B cell (primary cell): ENCODE measurements around the gene TTLL6. TPM values are rescaled to one million over a fixed set of nuclear protein-coding genes. Genes with fewer than 3 reads are reported as not detected.

ENCODE experiments used
- ATAC-seq: fragments of 200-7000 bp; cut with Tn5 transposase; one replicate; pipeline ENCODE4 v1.10.0; 2021; ENCODE audit warnings: low read depth, mild to moderate bottlenecking, moderate number of reproducible peaks, moderate library complexity
- CTCF ChIA-PET: fragments of 350-600 bp; sonication (Branson Sonifier 250); formaldehyde crosslinking; loops from one replicate; lab custom pipeline; 2021; ENCODE audit warnings: antibody characterized with exemption, inconsistent platforms; lab: Charles Lee
- POLR2A ChIA-PET: fragments of 350-600 bp; sonication (Branson Sonifier 250); formaldehyde crosslinking; loops from one replicate; lab custom pipeline; 2021; ENCODE audit warnings: antibody characterized with exemption; lab: Charles Lee
- DNase-seq: peaks from one replicate; pipeline ENCODE4 v3.0.0; 2013
- H2AFZ ChIP-seq: 2 replicates; pipeline ENCODE4 v1.6.1; 2012; ENCODE audit warnings: mild to moderate bottlenecking, low read depth, low read length; ENCODE audit not compliant: insufficient read depth, poor library complexity, severe bottlenecking
- H3K27ac ChIP-seq, 2 donors: 1 replicate in 1 of 2; 2 replicates in 1 of 2; pipeline ENCODE4 v1.5.1; 2012 to 2013; ENCODE audit warnings: low read length in 2 of 2, mild to moderate bottlenecking in 2 of 2, moderate library complexity in 1 of 2
- H3K27me3 ChIP-seq, 4 experiments: fragments of 200-600 bp in 1 of 4; sonication (generic) in 1 of 4; replicated peaks in 1 of 4; 1 replicate in 2 of 4; 2 replicates in 2 of 4; pipeline versions ENCODE4 v1.6.1 to v1.7.0; 2013 to 2016; ENCODE audit warnings: low read length in 3 of 4, mild to moderate bottlenecking in 2 of 4, mixed read lengths in 1 of 4, moderate library complexity in 1 of 4; ENCODE audit not compliant: insufficient read depth in 4 of 4, control insufficient read depth in 3 of 4; ENCODE audit errors: control extremely low read depth in 1 of 4
- H3K36me3 ChIP-seq, 2 experiments: replicated peaks in 1 of 2; 1 replicate in 1 of 2; 2 replicates in 1 of 2; pipeline versions ENCODE4 v1.6.1 to v1.7.1; 2013; ENCODE audit warnings: low read length in 1 of 2; ENCODE audit not compliant: insufficient read depth in 2 of 2, control insufficient read depth in 1 of 2; ENCODE audit errors: control extremely low read depth in 1 of 2, extremely low read depth in 1 of 2
- H3K4me1 ChIP-seq, 2 donors: fragments of 200-600 bp in 1 of 2; sonication (generic) in 1 of 2; 1 replicate in 1 of 2; 2 replicates in 1 of 2; pipeline versions ENCODE4 v1.5.1 to v1.6.1; 2013 to 2017; ENCODE audit warnings: low read length in 2 of 2; ENCODE audit not compliant: control insufficient read depth in 2 of 2, insufficient read depth in 2 of 2
- H3K4me2 ChIP-seq: replicated peaks from 2 replicates; pipeline ENCODE3; 2012; ENCODE audit warnings: mild to moderate bottlenecking, low read depth, low read length; ENCODE audit not compliant: poor library complexity, severe bottlenecking
- H3K4me3 ChIP-seq, 5 experiments: fragments of 200-600 bp in 1 of 5; sonication (generic) in 1 of 5; 1 replicate in 3 of 5; 2 replicates in 2 of 5; pipeline versions ENCODE4 v1.5.1 to v1.7.0; 2011 to 2016; ENCODE audit warnings: low read length in 4 of 5, mild to moderate bottlenecking in 4 of 5, low read depth in 2 of 5, control low read depth in 1 of 5, moderate library complexity in 1 of 5; ENCODE audit not compliant: insufficient read depth in 1 of 5; ENCODE audit errors: control extremely low read depth in 1 of 5, extremely low read depth in 1 of 5
- H3K79me2 ChIP-seq: fragments of 200-600 bp; sonication (generic); one replicate; pipeline ENCODE4 v1.6.0; 2016; ENCODE audit warnings: low read length; ENCODE audit not compliant: control insufficient read depth, insufficient read depth
- H3K9ac ChIP-seq: fragments of 200-600 bp; sonication (generic); 2 replicates; pipeline ENCODE4 v1.6.1; 2017; ENCODE audit warnings: mild to moderate bottlenecking, low read length, moderate library complexity
- H3K9me3 ChIP-seq, 3 donors: one replicate each; pipeline versions ENCODE4 v1.6.1 to v1.7.1; 2013; ENCODE audit warnings: low read length in 2 of 3; ENCODE audit not compliant: control insufficient read depth in 2 of 3, insufficient read depth in 1 of 3; ENCODE audit errors: control extremely low read depth in 1 of 3
- H4K20me1 ChIP-seq: 2 replicates; pipeline ENCODE4 v1.6.0; 2012; ENCODE audit warnings: mild to moderate bottlenecking, low read length; ENCODE audit not compliant: insufficient read depth, control insufficient read depth, poor library complexity, severe bottlenecking
- H3K27ac Mint-ChIP-seq: one replicate; pipeline ENCODE4 v1.8.0; 2021; ENCODE audit warnings: mixed read lengths
- H3K27me3 Mint-ChIP-seq: one replicate; pipeline ENCODE4 v1.8.0; 2021; ENCODE audit warnings: mixed read lengths
- H3K4me1 Mint-ChIP-seq: one replicate; pipeline ENCODE4 v1.8.0; 2021; ENCODE audit warnings: mixed read lengths
- H3K4me3 Mint-ChIP-seq: one replicate; pipeline ENCODE4 v1.8.0; 2021; ENCODE audit warnings: mixed read lengths
- H3K9me3 Mint-ChIP-seq: one replicate; pipeline ENCODE4 v1.8.0; 2022; ENCODE audit warnings: mixed read lengths; ENCODE audit not compliant: insufficient read depth
- CTCF ChIP-seq: fragments of 200-600 bp; IDR thresholded peaks from one replicate; pipeline ENCODE4 v1.8.0; 2022; ENCODE audit warnings: antibody characterized with exemption, mild to moderate bottlenecking
- EZH2 ChIP-seq: IDR thresholded peaks from 2 replicates; pipeline ENCODE4 v1.6.1; 2012; ENCODE audit warnings: borderline replicate concordance, low read depth, mild to moderate bottlenecking, moderate library complexity, low read length; ENCODE audit not compliant: insufficient read depth, poor library complexity, severe bottlenecking
- WGBS: methylation state at CpG from one replicate; pipeline ENCODE4 v1.1.5; 2013; ENCODE audit warnings: missing lambda C conversion rate; ENCODE audit not compliant: insufficient coverage; 5-methylcytosine and 5-hydroxymethylcytosine counted together
- intact Hi-C: fragments of 100-400 bp; cut with micrococcal nuclease; formaldehyde crosslinking; loops from one replicate; pipeline ENCODE4 v1.10.0; 2022
- polyA plus RNA-seq: library from polyadenylated mRNA; depleted of rRNA; stranded (reverse); fragments of >200 nt; gene quantifications from 2 replicates; pipeline ENCODE4 v1.2.3, GENCODE V29; 2012
- small RNA-seq: library from RNA; depleted of rRNA; stranded (forward); fragments of <200 nt; gene quantifications from one replicate; pipeline ENCODE3, GENCODE V24; 2012; ENCODE audit warnings: low replicate concordance, low read depth; ENCODE audit not compliant: insufficient read length
- total RNA-seq, 2 donors: library from RNA; stranded (reverse); fragments of 120-200 nt in 1 of 2; gene quantifications; 1 replicate in 1 of 2; 2 replicates in 1 of 2; pipeline versions ENCODE4 v1.2.3 to v1.2.4, GENCODE V29; 2013 to 2022

TTLL6 gene
- total and polyA plus RNA-seq, 2 donors (not counting 1 experiment from before 2014, with no cell fraction given) = not detected

- ChIA-PET POLR2A (no interaction called here), CTCF (interaction anchor here (0.9 kb wide), 1 partner anchor 8 kb away, joined by 3 read pairs; no protein-coding TSS in a partner anchor)
- Mint-ChIP-seq H3K4me1 (peaks cover 14% of the 10 kb centered on the region), H3K27me3 (peaks cover 59% of the 10 kb centered on the region), H3K9me3 (no peaks in the 10 kb centered on the region), H3K27ac (no peak overlapping the region), H3K4me3 (no peak overlapping the region)
- Histone ChIP-seq H3K4me2 (no peak overlapping the region), H2AFZ (no peak overlapping the region), H3K4me3 (no peak overlapping the region), H3K36me3 (no peaks in the 10 kb centered on the region), H3K4me1 (peaks cover 17 to 19% of the 10 kb centered on the region in 2 donors), H3K79me2 (no peaks in the 10 kb centered on the region), H4K20me1 (no peaks in the 10 kb centered on the region), H3K9ac (no peak overlapping the region), H3K9me3 (peaks cover 0 to 33% (median 9%) of the 10 kb centered on the region in 3 donors), H3K27ac (no peak overlapping the region), H3K27me3 (peaks cover 0 to 73% (median 55%) of the 10 kb centered on the region in 4 experiments)
- intact Hi-C loops = no loop called here
- DNase-seq = no peak
- 34% methylated on average over 2 of the region's 5 CpGs for WGBS
- TF ChIP-seq CTCF (no peak), EZH2 (no peak)
- ATAC-seq = no peak
Observed at GRCh38 chr17:48715496-48716399, 101.3 kb downstream of the TTLL6 start.

Small RNA genes lying within 50 kb of the gene (small RNA-seq; reads per million reads assigned to genes)
- not detected for gene COX6B1P2
- not detected for gene MIR3185
- not detected for gene RF02132
- gene RF02133 = not detected
- gene RN7SL125P = not detected

Other genes with a start within 250 kb of the TTLL6 start
- 1.5 and 1.7 TPM in 2 replicates for gene HOXB4, start 238.9 kb downstream of the TTLL6 start, total RNA-seq
- gene HOXB4, start 238.9 kb downstream of the TTLL6 start, polyA plus RNA-seq = 0.32 and 0.85 TPM in 2 replicates
- 3.4 and 4.0 TPM in 2 replicates for gene HOXB3, start 227.0 kb downstream of the TTLL6 start, total RNA-seq
- gene HOXB3, start 227.0 kb downstream of the TTLL6 start, polyA plus RNA-seq = 1.4 and 3.0 TPM in 2 replicates
- gene HOXB5, start 223.4 kb downstream of the TTLL6 start, total RNA-seq = not detected in 2 replicates
- not detected in 2 replicates for gene HOXB5, start 223.4 kb downstream of the TTLL6 start, polyA plus RNA-seq
- not detected in 2 replicates for gene HOXB6, start 212.2 kb downstream of the TTLL6 start, total RNA-seq
- gene HOXB6, start 212.2 kb downstream of the TTLL6 start, polyA plus RNA-seq = 0.10 TPM in 1 of 2 replicates, not detected in the other
- gene HOXB7, start 206.2 kb downstream of the TTLL6 start, total RNA-seq = 0.36 and 1.3 TPM in 2 replicates
- gene HOXB7, start 206.2 kb downstream of the TTLL6 start, polyA plus RNA-seq = 0.25 TPM in 1 of 2 replicates, not detected in the other
- gene HOXB8, start 201.9 kb downstream of the TTLL6 start, total RNA-seq = not detected in 2 replicates
- not detected in 2 replicates for gene HOXB8, start 201.9 kb downstream of the TTLL6 start, polyA plus RNA-seq
- gene HOXB9, start 190.9 kb downstream of the TTLL6 start, total RNA-seq = not detected in 2 replicates
- gene HOXB9, start 190.9 kb downstream of the TTLL6 start, polyA plus RNA-seq = 0.04 and 0.07 TPM in 2 replicates
- gene PRAC1, start 94.7 kb downstream of the TTLL6 start, total RNA-seq = not detected in 2 replicates
- gene PRAC1, start 94.7 kb downstream of the TTLL6 start, polyA plus RNA-seq = not detected in 2 replicates
- gene PRAC2, start 94.0 kb downstream of the TTLL6 start, total RNA-seq = not detected in 2 replicates
- not detected in 2 replicates for gene PRAC2, start 94.0 kb downstream of the TTLL6 start, polyA plus RNA-seq
- gene HOXB13, start 88.5 kb downstream of the TTLL6 start, total RNA-seq = not detected in 2 replicates
- not detected in 2 replicates for gene HOXB13, start 88.5 kb downstream of the TTLL6 start, polyA plus RNA-seq
- 139 and 148 TPM in 2 replicates for gene CALCOCO2, start 13.8 kb upstream of the TTLL6 start, total RNA-seq
- 49.6 and 50.1 TPM in 2 replicates for gene CALCOCO2, start 13.8 kb upstream of the TTLL6 start, polyA plus RNA-seq
- gene ATP5MC1, start 75.6 kb upstream of the TTLL6 start, total RNA-seq = 39.8 and 40.8 TPM in 2 replicates
- 104 and 209 TPM in 2 replicates for gene ATP5MC1, start 75.6 kb upstream of the TTLL6 start, polyA plus RNA-seq
- 121 and 122 TPM in 2 replicates for gene UBE2Z, start 91.2 kb upstream of the TTLL6 start, total RNA-seq
- 56.2 and 87.1 TPM in 2 replicates for gene UBE2Z, start 91.2 kb upstream of the TTLL6 start, polyA plus RNA-seq
- gene SNF8, start 127.6 kb upstream of the TTLL6 start, total RNA-seq = 77.5 and 81.9 TPM in 2 replicates
- gene SNF8, start 127.6 kb upstream of the TTLL6 start, polyA plus RNA-seq = 90.2 and 94.6 TPM in 2 replicates
- not detected in 2 replicates for gene GIP, start 151.4 kb upstream of the TTLL6 start, total RNA-seq
- gene GIP, start 151.4 kb upstream of the TTLL6 start, polyA plus RNA-seq = not detected in 2 replicates
- 0.27 TPM in 1 of 2 replicates, not detected in the other for gene IGF2BP1, start 180.2 kb upstream of the TTLL6 start, total RNA-seq
- not detected in 2 replicates for gene IGF2BP1, start 180.2 kb upstream of the TTLL6 start, polyA plus RNA-seq